NCI-H82 treated with DMSO at 0.1 percent for 48 hours (cell line): ENCODE data around the gene S100A8.
"Not testable (repeated sequence)": the region's sequence is repeated elsewhere in the genome, so short reads cannot be mapped to it uniquely, and the experiment has no call there.

Source experiments
- DNase-seq: peaks from one replicate; lab custom pipeline; 2025; ENCODE audit not compliant: unreplicated experiment; lab: John Stamatoyannopoulos, UW

Gene S100A8

GRCh38 chr1:153390938-153391710 lies at the start of gene S100A8:
Gene S100A8 (minus strand): TSS chr1:153391073. CDS start chr1:153390535, 538 bp downstream.
- no peak for DNase-seq

GRCh38 chr1:153439273-153439672 lies 48.4 kb upstream of the S100A8 start:
- DNase-seq, result no peak

DNA sequence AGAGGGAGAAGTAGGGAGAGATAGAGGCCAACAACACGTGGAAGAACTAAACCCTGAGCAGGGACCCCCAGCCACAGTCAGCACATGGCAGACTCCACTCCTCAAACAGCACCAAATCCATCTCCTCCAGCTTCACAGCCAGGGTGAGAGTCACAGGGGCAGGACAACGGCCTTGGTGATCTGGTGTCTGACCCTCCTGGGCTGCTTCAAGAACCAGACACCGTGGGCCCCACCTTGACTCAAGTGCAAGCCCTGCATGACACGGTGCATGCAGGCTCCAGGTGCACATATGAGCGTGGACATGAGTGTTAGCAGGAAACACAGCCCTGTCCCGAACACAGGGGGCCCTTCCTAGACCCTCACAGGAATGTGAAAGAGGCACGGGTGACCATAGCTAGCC lies 47.7 kb upstream of the S100A8 start:
- no peak for DNase-seq

DNA sequence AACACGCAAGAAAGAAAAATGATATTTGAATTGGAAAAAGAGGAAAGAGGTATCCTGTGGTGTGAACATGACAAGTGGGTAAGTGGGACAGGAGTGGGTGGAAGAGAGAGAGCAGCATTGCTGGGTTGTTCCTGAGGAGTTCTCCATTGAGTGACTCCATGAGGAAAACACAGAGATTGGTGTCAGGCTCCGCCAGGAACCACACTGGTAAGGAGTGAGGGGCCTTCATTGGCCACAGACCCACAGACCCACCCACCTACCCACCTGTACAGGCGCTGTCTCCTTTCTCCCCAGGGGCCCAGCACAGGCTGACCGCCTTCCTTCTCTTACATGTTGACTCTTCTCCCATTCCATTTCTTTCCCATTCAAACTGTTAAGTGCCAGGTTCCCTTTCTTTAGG lies 46.4 kb upstream of the S100A8 start:
- no peak for DNase-seq

DNA sequence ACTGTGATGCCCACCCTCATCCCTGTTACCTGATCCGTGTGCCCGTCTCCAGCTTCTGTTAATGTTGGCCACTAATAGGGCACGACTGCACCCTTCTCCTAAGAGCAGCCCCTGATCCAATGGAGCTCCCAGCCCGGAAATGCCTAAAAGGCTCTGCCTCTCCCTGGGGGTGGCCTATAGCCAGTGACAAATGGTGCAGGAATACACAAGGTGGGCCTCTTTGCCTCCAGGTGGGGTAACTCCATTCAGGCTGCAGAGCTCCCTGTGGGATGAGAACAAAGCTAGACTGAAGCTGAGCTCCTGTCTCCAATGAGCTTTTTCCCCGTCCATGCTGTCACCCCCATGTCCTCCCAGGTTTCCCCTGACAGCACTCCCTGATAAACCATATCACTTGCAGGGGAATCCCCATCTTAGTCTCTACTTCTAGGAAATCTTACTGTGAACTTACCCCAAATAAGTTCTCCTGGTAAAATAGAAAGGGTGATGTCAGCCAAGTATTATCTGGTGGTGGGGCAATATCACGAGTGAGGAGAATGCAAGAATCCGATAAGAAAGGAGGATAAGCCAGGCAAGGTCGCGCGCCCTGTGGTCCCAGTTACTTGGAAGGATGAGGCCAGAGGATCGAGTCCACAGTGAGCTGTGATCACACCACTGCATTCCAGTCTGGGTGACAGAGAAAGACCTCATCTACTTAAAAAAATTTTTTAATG lies 44.0 kb upstream of the S100A8 start:
- DNase-seq, result no peak

DNA sequence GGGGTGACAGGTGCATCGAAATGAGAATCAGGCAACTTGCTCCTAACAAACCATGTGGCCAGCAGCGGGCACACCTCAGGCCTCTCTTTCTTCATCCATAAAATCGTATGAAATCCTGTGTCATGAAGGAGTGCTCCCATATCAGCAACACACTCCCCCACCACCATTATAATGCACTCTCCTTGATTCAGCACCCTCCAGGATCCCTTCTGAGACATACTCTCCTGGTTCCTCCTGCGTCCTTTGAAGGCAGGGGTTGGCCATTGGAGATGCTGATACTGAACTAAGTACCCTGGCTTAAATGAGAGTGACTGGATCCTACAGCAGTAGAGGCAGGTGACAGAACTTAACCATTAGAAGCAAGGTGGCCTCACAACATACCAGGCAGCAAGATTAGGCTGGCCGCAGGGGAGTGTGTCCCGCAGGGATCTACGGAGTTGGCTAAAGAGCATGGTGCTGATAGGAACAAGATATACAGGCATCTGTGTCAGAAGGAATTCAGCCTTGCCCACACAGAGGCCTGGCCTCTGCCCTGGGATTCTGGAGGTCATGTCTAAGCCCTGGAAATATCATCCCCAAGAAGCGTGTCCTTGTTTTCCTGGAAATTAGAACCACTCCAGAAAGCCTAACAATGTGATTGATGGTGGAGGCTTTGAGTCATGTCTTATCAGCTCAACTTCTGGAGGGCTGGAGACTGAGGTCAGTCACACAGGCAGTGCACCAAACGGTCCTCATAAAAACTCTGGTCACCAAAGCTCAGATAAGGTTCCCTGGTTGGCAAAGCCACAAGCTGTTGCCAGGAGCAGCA lies 42.2 kb upstream of the S100A8 start:
- no peak for DNase-seq

DNA sequence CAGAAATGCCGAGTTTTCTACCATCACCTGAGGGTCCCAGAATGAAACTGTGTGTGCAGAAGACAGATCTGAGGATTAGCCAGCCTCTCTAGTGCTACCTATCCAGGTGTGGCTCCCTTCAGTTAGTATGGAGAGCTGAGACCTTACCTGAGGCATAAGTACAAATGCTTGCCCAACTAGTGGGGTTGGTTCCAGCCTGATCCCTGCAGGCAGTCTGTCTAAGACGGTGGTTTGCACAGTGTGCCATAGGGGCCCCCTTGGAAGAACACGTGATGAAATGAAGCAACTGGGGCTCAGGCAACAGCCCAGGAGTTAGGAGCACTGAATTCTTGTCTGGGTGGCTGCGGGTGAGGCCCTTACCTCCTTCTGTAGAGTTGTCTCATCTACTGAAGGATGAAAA lies 41.1 kb upstream of the S100A8 start:
- no peak for DNase-seq

GRCh38 chr1:153431427-153431826 lies 40.6 kb upstream of the S100A8 start:
- DNase-seq, result no peak

DNA sequence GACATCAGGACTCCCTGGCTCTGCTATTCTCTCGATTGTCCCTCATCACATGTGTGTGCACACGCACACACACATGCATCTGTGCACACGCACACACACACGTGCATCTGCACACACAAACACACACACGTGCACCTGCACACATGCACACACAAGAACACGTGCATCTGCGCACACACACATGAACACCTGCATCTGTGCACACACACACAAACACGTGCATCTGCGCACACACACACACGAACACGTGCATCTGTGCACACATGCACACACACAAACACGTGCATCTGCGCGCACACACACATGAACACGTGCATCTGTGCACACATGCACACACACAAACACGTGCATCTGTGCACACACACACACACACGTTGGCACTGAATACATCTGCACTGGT lies 40.1 kb upstream of the S100A8 start:
- no peak for DNase-seq

GRCh38 chr1:153430561-153430960 lies 39.7 kb upstream of the S100A8 start:
- DNase-seq, result no peak

DNA sequence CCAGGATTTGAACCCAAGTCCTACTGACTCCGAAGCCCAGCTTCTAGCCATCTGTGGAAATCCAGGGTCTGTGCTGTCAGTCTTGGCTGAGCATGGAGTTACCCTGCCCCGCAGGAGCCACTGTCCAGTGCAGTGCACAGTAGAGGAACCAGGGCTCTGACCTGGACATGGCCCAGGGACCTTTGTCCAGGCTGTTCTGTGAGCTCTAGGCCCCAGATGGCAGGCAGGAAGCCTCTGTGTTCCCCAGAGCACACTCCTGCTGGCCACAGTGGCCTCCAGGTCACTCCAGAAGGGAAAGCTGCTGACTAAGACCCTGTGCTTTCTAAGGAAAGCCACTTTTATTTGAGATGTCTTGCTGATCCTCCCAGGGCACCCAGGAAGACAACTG lies 39.3 kb upstream of the S100A8 start:
- DNase-seq, result no peak

GRCh38 chr1:153429266-153430165 lies 38.6 kb upstream of the S100A8 start:
- no peak for DNase-seq

DNA sequence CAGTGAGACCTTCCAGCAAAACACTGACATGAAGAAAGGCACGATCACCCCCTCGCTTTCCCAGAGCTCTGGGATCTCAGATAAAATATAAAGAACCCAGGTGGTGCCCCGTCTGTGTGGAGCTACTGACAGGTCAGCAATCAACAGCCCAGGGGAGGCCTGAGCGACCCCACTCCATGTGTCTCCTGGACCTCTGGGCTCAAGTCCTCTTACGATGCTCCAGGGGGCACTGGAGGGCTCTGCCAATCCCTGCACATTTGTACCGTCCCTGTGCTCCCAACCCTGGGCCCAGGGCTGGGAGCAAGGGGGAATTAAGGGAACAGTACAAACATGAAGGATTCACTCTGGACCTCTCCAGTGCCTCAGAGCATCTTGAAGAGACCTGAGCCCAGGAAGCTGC lies 37.9 kb upstream of the S100A8 start:
- DNase-seq, result no peak

DNA sequence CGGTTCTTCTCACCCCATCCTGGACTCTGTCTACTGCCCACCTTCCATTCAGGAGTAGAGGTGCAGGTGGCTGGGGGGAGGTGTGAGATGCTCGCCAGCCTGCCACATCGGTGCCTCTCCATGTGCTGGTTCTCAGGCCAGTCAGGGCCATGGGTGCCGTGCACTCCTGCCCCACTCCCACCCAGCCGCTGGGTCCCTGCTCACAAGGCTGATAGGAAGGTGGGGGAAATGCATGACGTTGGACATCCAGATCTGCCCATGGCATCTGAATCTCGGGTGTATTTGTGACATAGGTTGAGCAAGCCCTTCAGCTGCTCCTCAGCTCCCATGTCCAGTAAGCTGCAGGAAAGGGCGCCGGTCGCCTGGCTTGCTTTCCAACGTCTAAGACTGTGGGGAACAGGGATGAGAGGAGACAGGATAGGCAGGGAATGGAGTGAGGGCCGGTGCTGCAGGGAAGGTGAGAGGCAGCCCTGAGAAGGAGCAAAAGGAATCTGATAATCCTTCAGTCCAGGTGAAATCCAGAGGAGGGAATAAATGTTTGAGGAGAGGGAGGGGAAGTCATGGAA lies 37.3 kb upstream of the S100A8 start:
- no peak for DNase-seq

DNA sequence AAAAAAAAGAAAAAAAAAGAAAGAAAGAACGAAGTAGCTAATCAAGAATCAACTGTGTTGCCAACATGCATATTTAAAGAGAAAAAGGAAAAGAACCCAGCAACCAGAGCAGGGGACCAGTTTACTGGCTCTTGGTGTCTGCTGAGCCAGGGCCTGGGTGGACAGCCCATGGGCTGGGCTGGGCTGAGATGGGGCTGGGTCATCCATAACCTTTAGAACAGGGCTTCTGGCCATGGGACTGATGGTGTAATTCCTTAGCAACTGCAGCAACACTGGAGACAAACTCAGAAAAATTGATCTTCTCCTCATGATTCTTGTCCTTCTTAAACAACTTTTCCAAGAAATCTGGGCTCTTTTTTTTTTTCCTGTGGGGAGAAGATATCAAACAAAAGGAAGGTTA lies 35.9 kb upstream of the S100A8 start:
- no peak for DNase-seq

DNA sequence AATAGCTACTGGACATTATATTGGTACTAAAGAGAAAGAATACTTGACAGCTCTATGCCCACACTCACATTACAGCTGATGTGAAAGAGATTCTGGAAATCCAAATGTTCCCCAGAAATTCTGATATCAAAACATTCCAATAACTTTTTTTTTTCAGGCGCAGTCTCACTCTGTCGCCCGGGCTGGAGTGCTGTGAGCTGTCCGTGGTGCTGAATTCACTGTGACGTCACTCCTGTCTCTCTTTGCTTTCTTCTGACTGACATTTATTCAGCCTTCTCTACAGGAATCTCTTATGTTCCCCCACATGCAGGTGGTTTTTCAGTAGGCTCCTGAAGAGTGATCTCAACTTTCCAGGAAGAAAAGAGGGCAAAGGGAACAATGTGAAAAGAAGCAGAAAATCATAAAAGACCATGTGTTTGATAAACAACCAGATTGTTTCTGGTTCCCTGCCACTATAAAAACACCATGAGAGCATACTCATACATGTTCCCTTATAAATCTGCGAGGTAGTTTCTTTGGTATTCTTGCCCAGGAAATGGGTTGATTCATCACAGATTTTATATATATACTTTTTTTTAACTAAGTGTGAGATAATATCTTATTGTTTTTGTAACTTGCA lies 31.7 kb upstream of the S100A8 start:
- no peak for DNase-seq

- DNase-seq, result no peak
Observed at GRCh38 chr1:153420306-153420705, 29.4 kb upstream of the S100A8 start.

GRCh38 chr1:153419436-153419793 lies 28.5 kb upstream of the S100A8 start:
- DNase-seq, result not testable (repeated sequence)

DNA sequence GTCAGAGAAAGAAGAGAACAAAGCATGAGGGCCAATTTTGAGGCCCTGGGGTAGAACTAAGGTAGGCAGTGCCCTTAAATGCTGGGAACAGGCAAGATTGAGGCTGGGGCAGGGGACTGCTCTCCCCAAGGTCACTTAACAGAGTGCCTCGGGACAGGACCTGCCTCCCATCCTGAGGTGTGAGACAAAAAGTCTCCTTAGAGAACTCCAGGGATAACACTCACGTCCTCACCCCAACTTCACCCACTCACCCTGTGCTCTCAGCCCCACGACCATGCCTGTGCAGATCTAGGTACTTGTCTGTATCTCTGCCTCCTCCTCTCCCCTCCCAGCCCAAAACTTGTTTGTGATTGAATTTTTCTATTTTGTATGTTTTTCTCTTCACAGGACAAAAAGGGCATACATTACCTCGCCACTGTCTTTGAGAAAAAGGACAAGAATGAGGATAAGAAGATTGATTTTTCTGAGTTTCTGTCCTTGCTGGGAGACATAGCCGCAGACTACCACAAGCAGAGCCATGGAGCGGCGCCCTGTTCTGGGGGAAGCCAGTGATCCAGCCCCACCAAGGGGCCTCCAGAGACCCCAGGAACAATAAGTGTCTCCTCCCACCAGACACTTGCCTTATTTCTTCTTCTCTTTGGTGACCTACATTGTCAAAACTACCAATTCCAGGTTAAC lies 28.0 kb upstream of the S100A8 start:
- not testable (repeated sequence) for DNase-seq
